OCI-LY3 (cell line): Measurements from ENCODE around the gene MAMLD1.

Source experiments
- H2AFZ ChIP-seq: fragments of 200-600, 300-600 bp; shearing (Covaris generic); 2 replicates; pipeline ENCODE4 v1.6.0; 2014; ENCODE audit warnings: antibody characterized with exemption, low read depth, low read length
- H3K27ac ChIP-seq: fragments of 200-600, 300-600 bp; sonication (generic); 2 replicates; pipeline ENCODE4 v1.5.1; 2014; ENCODE audit warnings: mild to moderate bottlenecking, low read length, moderate library complexity, mixed read lengths
- H3K27me3 ChIP-seq: fragments of 200-600, 300-600 bp; sonication (generic); 2 replicates; pipeline ENCODE4 v1.6.1; 2014; ENCODE audit warnings: low read depth, low read length, mixed read lengths
- H3K36me3 ChIP-seq: fragments of 200-600, 300-600 bp; sonication (generic); replicated peaks from 2 replicates; pipeline ENCODE3; 2014; ENCODE audit warnings: low read depth, low read length, mixed read lengths
- H3K4me1 ChIP-seq: fragments of 300-600, 200-600 bp; sonication (generic); 2 replicates; pipeline ENCODE4 v1.6.1; 2014; ENCODE audit warnings: low read length, mixed read lengths
- H3K4me2 ChIP-seq: fragments of 200-600, 300-600 bp; sonication (generic); 2 replicates; pipeline ENCODE4 v1.6.1; 2014; ENCODE audit warnings: low read length, mixed read lengths
- H3K4me3 ChIP-seq: fragments of 300-600, 200-600 bp; sonication (generic); 2 replicates; pipeline ENCODE4 v1.5.1; 2014; ENCODE audit warnings: antibody characterized with exemption, mild to moderate bottlenecking, low read length, moderate library complexity
- H3K79me2 ChIP-seq: fragments of 300-600, 200-600 bp; shearing (Covaris generic); 2 replicates; pipeline ENCODE4 v1.6.1; 2014; ENCODE audit warnings: mild to moderate bottlenecking, low read length, mixed read lengths
- H3K9ac ChIP-seq: fragments of 300-600, 200-600 bp; shearing (Covaris generic); 2 replicates; pipeline ENCODE4 v1.6.0; 2014; ENCODE audit warnings: mild to moderate bottlenecking, low read length, moderate library complexity
- H3K9me3 ChIP-seq: fragments of 200-600, 300-600 bp; shearing (Covaris generic); 2 replicates; pipeline ENCODE4 v1.6.1; 2014; ENCODE audit warnings: low read length, mixed read lengths; ENCODE audit not compliant: insufficient read depth
- H4K20me1 ChIP-seq: fragments of 200-600, 300-600 bp; sonication (generic); 2 replicates; pipeline ENCODE4 v1.6.1; 2016; ENCODE audit warnings: low read length, mixed read lengths; ENCODE audit not compliant: insufficient read depth
- EZH2phosphoT487 ChIP-seq: fragments of 200-600 bp; shearing (Covaris generic); IDR thresholded peaks from 2 replicates; pipeline ENCODE4 v1.6.1; 2018; ENCODE audit warnings: antibody characterized with exemption, mixed run types, low read depth
- TF ChIP-seq, protein P1 (sequence below): fragments of 200-600, 300-600 bp; sonication (generic); IDR thresholded peaks from 2 replicates; pipeline ENCODE4 v1.5.1; 2014; ENCODE audit warnings: antibody characterized with exemption, low read length, low read depth

The MAMLD1 gene

DNA sequence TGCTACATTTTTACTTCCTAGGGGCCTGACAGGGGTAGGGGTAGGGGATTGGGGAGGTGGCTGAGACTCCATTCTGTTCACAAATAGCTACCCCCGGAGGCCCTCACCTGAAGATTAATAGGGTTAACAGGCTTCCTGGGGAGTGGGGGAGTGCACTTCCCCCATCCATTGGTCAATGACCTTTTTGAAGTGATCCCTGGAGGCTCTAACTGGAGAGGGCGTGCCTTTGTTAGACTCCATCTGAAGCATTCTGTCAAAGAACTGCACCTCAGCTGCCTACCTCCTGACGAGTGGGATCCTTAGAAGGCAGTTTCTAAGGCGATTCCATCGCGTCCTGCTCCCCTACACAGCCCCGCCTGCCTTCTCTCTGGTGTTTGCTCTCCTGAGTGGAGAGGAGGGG is 195.3 kb downstream of the MAMLD1 start:
- Histone ChIP-seq H3K4me1 (no peaks in the 10 kb centered on the region), H3K4me3 (no peak overlapping the region), H3K27me3 (no peaks in the 10 kb centered on the region), H3K27ac (no peak overlapping the region), H3K9ac (no peak overlapping the region), H3K79me2 (no peaks in the 10 kb centered on the region), H3K36me3 (no peaks in the 10 kb centered on the region), H2AFZ (no peak overlapping the region), H3K4me2 (no peak overlapping the region), H3K9me3 (no peaks in the 10 kb centered on the region), H4K20me1 (no peaks in the 10 kb centered on the region)
- TF ChIP-seq, protein P1, sequence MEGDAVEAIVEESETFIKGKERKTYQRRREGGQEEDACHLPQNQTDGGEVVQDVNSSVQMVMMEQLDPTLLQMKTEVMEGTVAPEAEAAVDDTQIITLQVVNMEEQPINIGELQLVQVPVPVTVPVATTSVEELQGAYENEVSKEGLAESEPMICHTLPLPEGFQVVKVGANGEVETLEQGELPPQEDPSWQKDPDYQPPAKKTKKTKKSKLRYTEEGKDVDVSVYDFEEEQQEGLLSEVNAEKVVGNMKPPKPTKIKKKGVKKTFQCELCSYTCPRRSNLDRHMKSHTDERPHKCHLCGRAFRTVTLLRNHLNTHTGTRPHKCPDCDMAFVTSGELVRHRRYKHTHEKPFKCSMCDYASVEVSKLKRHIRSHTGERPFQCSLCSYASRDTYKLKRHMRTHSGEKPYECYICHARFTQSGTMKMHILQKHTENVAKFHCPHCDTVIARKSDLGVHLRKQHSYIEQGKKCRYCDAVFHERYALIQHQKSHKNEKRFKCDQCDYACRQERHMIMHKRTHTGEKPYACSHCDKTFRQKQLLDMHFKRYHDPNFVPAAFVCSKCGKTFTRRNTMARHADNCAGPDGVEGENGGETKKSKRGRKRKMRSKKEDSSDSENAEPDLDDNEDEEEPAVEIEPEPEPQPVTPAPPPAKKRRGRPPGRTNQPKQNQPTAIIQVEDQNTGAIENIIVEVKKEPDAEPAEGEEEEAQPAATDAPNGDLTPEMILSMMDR, result no peak
- TF ChIP-seq EZH2phosphoT487, result no peak
